Measurements from ENCODE around the gene EBF3.

EBF3 gene

GRCh38 chr10:129970465-129971364 is 6.6 kb upstream of the EBF3 start:
- no peak for DNase-seq

- no peak for DNase-seq
These were observed 5.9 kb upstream of the EBF3 start for GRCh38 chr10:129969911-129970464.

- no peak for DNase-seq
These were observed 5.3 kb upstream of the EBF3 start for GRCh38 chr10:129969184-129969910.

GRCh38 chr10:129968853-129969183 is 4.7 kb upstream of the EBF3 start:
- DNase-seq, result no peak

- no peak for DNase-seq
These were observed 4.2 kb upstream of the EBF3 start for GRCh38 chr10:129968020-129968852.

- DNase-seq, result no peak
These were observed 3.5 kb upstream of the EBF3 start for GRCh38 chr10:129967579-129968019.

GRCh38 chr10:129966889-129967578 is 3.0 kb upstream of the EBF3 start:
- DNase-seq, result no peak

GRCh38 chr10:129966370-129966888 is 2.4 kb upstream of the EBF3 start:
- no peak for DNase-seq

- DNase-seq, result no peak
These were observed 1.9 kb upstream of the EBF3 start for GRCh38 chr10:129965959-129966358.

- no peak for DNase-seq
These were observed 1.3 kb upstream of the EBF3 start for GRCh38 chr10:129965425-129965808.

- no peak for DNase-seq
These were observed 744 bp upstream of the EBF3 start for GRCh38 chr10:129964611-129965424.

GRCh38 chr10:129962872-129963640 is 1.0 kb downstream of the EBF3 start:
- DNase-seq, result no peak

- no peak for DNase-seq
These were observed 1.8 kb downstream of the EBF3 start for GRCh38 chr10:129962031-129962871.

GRCh38 chr10:129961157-129961701 is 2.8 kb downstream of the EBF3 start:
- no peak for DNase-seq

- no peak for DNase-seq
These were observed 3.5 kb downstream of the EBF3 start for GRCh38 chr10:129960481-129961156.

GRCh38 chr10:129959544-129960480 is 4.3 kb downstream of the EBF3 start:
- no peak for DNase-seq

Measured in CD4-positive, alpha-beta T cell treated with Interleukin-4 for 4 hours (primary cell).